Raji (cell line): ENCODE data around the gene SGO2.

Experiments
- POLR2A ChIP-seq: IDR thresholded peaks from 2 replicates; pipeline ENCODE4 v1.6.1; 2011; ENCODE audit warnings: low read depth, low read length, control low read depth; ENCODE audit not compliant: insufficient read depth

SGO2 gene

DNA sequence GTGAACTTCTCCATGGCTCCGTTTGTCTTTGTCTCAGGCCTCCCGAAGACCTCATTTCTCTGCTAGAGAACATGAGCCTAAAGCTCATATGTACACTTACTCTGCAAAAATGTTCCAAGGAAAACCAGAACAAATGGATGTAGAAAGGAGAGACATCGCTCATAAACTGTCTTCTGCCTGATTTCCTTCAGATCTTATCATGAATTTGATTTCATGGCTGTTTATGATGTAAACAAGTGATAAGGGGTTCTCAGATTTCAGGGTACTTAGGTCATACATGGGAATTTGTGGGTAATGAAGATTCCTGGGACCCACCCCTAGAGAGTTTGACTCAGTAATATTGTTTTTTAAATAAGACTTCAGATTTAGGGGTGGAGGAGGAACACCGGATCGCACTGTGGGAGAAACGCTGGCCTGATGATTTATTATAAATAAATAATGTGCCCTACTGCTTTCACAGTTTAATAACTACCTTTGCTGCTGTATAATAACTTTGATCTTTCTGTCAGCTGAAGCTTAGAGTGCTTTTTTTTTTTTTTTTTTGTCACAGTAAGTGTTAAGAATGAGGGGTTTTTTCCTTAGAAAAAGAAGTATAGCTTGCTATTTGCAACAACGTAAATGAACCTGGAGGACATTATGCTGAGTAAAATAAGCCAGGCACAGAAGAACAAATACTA, 74.7 kb downstream of the SGO2 start:
- no peak for TF ChIP-seq POLR2A

DNA sequence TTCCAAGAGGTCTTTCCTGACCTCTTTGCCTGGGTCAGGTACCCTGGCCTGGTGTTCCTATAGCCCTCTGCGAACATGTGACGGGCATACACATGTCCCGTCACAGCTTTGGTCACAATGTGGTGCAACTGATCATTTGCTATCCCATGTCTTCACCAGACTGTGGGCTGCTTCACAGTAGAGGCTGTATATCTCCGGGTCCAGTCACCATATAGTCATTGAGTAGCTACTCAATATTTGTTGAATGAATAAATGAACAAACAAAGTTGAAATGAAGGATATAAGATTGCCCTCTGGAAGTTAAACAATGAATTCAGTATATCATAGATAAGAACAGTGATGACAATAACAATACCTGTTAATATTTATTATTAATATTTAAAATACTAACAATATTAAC, 76.6 kb downstream of the SGO2 start:
- TF ChIP-seq POLR2A, result no peak

DNA sequence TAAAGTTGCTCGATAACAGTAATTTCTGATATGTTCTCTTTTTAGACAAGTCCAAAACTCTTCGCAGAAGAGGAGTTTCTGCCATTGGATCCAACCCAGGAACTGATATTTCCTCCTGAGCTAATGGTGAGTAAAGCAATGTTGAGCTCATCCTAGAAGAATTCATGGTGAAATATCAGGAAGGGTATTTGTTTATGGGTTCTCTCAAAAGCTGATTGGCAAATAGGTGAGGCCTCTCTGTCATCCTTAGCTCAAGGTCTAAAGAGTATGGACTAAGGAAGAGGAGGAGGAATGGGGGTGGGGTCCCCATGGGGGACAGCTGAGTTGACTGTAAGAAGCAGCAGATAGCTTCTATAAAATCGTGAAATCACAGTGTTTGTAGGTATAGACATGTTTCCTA, 78.0 kb downstream of the SGO2 start:
- TF ChIP-seq POLR2A, result no peak

DNA sequence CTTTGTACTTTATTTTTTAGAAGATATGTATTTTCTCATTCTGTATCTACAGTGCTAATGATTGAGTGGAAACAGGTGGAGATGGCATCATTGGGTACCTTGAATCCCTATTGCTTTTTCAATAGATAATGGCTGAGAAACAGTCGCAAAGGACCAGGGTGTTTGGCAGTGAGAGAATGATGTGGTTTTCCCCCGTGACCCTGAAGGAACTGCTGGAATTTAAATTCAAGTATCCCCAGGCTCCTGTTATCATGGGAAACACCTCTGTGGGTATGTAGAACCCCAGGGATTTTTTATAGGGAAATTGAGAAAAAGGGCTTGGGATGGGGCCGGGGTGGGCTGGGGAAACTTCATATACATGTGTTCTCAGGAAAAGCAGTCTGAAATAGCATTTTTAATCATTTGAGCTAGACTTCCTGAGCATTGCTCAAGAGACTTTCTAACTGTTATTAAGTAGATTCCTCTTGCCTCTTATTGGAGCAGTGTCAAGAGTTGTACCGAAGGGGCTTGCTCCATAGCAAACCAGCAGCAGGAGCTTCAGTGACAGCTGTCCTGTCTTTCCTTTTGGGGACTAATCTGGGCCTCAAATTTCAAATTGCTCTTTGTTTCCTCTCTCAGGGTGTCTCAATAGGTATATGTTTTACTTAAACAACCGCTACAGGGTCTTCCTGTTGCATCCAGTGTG, 78.7 kb downstream of the SGO2 start:
- TF ChIP-seq POLR2A, result no peak

DNA sequence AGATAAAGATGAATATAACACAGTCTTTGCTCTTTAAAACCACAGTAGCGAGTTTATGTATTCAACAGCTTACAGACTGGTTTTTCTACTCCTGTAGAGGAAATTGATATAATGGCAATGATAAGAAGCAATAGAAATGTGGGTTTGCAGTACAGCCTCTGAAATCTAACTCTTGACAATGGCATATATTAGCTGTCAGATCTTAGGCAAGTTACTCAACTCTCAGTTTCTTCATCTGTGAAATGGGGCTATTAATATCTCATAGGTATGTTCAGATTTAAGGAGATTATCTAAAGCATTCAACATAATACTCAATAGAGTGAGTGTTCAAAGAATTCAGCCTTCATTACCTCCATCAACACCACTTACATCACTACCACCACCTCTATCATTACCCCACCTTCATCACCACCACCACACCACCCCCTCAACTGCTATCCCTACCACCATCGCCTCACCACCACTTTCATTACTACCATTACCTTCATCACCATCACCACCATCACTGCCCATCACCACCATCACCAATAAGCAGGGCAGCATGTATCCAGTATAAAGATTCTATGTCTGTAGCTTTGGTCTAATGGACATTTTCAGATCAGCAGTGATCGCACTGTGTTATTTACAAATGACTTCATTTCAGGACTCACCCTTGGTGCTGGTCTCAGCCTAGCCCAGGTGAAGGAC, 82.5 kb downstream of the SGO2 start:
- no peak for TF ChIP-seq POLR2A

DNA sequence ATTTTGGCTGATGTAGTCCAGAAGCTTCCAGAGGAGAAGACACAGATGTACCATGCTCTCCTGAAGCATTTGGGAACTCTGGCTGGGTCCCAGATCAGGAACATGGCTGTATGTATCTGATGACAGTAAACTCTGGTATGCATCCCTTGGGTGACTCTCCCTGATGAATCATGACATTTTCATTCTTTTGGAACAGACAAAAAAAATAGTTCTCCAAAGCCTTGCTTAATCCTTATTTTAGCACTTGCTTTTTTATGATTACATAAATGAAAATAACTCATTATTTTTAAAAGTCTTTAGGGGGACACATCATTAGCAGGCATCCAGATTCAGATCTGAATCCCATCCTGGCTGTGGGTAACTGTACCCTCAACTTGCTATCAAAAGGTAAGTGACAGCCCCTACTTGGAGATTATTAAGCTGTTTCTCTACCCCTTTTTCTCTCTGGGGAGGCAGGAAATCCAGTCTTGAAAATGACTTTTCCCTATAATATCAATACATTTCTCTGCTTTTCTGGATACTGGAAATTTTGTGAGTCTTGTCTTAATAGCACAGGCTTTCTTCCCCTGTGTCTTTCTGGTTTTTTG, 83.1 kb downstream of the SGO2 start:
- TF ChIP-seq POLR2A, result no peak

DNA sequence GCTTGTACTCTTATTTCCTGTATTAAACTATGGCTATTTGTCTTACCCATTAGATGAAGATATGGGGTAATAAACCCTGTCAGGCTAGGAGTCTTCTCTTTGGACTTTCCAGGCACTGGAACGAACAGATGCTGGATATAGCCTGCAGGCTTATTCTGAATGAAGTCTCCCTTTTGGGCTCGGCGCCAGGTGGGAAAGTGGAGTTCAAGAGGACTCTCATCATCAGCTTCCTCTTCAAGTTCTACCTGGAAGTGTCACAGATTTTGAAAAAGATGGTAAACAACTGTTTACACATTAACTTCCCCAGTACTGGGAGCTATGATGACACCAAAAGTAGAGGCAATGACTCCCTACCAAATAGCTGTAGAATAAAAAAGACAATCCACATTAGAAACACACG, 87.7 kb downstream of the SGO2 start:
- no peak for TF ChIP-seq POLR2A

DNA sequence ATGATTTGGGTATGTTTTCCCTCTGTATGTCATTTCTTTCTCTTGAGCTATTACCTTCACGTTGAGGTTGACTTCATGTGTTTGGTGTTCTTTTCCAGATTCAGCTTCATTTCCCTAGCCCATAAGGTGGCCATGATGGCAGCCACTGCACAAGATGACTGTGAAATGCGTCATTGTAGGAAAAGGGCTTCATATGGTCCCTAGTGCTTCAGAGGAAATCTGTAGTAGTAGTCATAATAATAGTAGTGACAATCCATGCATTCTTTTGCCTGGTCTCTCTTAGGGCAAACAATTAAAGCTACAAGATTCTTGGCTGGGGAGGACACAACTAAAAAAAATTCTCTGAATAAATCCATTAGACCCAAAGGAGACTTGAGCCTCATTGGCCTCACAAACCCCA, 88.2 kb downstream of the SGO2 start:
- no peak for TF ChIP-seq POLR2A

DNA sequence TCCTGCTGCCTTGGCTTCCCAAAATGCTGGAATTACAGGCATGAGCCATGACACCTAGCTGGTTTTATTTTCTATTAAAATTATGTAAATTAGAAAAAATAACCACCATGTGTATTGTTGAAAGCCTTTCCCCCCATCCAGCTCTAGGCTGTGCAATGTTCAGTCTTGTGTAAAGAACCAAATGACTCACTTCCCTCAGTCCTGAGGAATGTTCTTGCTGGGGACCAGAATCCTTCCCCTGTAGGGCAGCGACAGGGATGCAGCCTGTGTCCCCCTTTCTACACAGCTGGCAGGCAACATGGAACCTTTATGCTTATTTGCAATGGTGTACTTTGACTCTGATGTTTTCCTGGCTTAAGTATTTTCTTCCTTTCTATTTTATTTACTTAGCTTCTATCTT, 89.2 kb downstream of the SGO2 start:
- TF ChIP-seq POLR2A, result no peak

DNA sequence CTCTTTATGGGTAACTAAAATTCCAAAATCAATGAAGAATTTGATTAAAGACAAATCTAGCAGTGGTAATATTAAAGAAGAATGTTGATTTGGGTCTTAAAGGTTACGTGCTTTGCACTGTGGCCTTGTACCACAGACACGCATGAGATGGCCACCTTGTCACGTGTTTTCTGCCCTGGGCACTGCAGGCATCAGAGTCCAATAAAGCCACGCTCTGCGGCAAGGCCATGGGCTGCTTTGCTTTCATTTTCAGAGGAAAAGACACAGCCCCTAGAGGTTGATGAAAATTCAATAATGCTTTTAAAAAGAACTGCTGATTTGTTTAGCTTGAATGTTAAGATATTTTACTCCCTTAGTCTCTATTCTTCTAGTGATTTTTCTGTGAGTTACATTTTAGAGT, 90.2 kb downstream of the SGO2 start:
- TF ChIP-seq POLR2A, result no peak

DNA sequence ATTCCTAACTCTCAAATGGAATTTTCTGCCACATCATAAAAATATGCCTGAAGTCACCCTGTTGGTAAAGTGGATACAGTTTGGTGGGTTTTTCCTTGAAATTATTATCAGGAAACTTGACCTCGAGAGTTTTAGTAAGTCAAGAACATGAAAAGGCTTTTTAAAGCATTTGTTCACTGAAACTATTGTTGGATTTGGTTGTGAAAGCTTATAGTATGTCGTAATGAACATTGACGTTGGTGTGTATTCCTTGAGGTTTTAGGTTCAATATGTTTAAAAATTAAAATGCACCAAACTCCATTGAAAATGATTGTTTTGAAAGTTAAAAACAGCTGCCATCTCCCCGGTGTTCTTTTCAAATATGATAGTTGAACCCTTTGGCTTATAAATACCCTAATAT, 90.6 kb downstream of the SGO2 start:
- TF ChIP-seq POLR2A, result no peak

DNA sequence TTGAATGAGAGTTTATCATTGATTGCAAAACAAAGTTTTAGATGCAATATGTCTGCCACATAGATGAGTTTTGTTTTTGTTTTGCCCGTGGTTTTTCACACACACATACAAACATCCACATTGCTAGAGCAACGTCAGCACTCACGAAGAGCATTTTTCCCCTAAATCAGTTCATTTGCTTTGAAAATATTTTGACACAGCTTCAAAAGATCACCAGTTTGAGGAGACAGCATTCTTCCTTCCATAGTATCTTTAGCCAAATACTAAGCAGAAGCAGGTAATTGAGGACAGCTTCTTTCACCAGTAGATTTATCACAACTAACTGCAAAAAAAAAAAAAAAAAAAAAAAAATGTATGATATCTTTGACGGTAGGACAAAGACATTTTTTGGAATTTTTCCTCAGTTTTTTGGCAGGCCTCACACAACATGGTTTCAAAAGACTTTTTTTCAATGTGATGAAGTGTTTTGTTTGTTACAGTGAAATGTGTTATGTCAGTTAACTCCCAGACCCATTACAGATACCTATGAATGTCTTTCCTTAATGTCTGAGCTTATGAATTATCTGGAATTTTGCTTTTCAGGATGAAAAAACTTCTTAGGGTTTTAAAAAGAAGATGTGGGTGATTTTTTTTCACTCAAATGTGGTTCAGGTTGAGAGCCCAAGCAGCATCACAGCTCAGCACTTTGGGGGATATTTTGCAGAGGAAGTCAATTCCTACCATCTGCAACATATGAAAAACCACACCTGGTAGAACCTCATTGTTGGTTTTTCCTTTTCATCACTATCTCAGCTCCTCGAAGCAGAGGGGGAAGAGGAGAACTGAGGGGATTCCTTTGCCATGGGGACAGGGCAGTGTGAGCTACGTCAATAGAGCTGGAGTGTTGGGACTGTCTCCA, 91.4 kb downstream of the SGO2 start:
- no peak for TF ChIP-seq POLR2A

DNA sequence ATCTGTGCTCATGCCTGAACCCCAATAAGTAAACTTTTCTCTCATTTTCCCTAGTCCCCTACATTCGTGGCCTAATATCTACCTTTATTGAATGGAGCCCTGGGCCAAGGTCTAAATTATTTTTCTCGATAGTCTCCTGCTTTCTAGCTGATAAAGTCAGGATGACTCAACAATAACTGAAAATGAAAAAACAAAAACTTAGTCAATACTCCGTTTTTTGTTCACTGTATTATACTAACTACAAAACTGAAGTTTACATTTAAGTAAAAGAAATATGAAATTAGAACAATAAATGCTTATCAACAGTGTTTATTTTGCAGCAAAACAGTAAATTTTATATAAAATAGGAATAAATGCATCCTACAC, 92.0 kb downstream of the SGO2 start:
- no peak for TF ChIP-seq POLR2A

DNA sequence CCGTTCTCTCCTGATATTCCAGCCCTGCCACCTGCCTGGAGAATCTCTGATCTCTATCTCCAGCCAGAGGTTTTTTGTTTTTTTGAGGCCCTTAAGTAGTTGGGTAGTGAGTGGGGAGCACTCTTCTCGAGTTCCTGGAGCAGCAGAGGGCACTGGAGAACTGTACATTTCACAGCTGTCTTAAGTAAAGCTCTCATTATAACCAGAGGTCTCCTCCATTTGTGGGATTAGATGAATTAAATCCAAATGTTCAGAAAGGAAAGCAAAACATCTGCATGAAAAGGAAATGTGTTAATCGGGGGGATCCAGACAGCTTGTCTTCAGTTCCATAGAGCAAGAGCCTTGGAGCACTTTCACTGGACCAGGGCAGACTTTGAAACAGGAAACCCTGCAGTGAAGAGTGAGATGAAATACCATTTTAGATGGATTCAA, 92.6 kb downstream of the SGO2 start:
- TF ChIP-seq POLR2A, result no peak

DNA sequence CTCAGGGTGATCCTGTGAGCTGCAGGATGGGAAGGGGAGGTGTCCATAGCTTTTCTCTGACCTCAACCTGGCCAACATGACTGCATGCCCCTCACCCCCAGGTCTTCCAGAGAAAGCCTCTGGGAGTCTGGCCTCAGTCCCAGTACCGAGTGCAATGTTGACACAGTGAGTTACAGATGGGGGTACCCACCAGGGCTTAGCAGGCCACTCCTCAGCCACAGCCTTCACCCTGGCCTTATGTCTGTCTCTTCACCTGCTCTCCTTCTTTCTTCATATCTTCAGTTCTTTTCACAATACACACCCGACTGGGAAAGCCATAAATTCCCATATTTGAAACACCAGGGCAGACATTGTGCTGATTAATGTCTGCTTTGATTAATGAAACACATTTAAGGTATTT, 93.3 kb downstream of the SGO2 start:
- no peak for TF ChIP-seq POLR2A
